H9 (cell line): ENCODE data around the gene SERPIND1. TPM values are rescaled to one million over a fixed set of nuclear protein-coding genes. Genes with fewer than 3 reads are reported as not detected.

Experiments used
- DNase-seq: peaks from one replicate; pipeline ENCODE4 v3.0.0-alpha.2; 2017
- H2AFZ ChIP-seq: one replicate; pipeline ENCODE4 v1.6.1; 2013; ENCODE audit warnings: mild to moderate bottlenecking, low read length, control low read depth, moderate library complexity
- H2AK5ac ChIP-seq: 2 replicates; pipeline ENCODE4 v1.6.1; 2013; ENCODE audit warnings: low read length, control low read depth, mixed read lengths; ENCODE audit not compliant: insufficient read length
- H2BK120ac ChIP-seq: one replicate; pipeline ENCODE4 v1.6.1; 2013; ENCODE audit warnings: low read depth, mild to moderate bottlenecking, low read length, control low read depth, inconsistent platforms; ENCODE audit not compliant: poor library complexity, severe bottlenecking
- H2BK12ac ChIP-seq: 2 replicates; pipeline ENCODE4 v1.6.1; 2013; ENCODE audit warnings: low read length, control low read depth, mixed read lengths, low read depth; ENCODE audit not compliant: insufficient read length
- H2BK15ac ChIP-seq: 2 replicates; pipeline ENCODE4 v1.6.1; 2013; ENCODE audit warnings: low read depth, low read length, control low read depth
- H2BK20ac ChIP-seq: one replicate; pipeline ENCODE4 v1.6.1; 2013; ENCODE audit warnings: low read depth, mild to moderate bottlenecking, low read length, control low read depth, inconsistent platforms; ENCODE audit not compliant: poor library complexity, severe bottlenecking
- H2BK5ac ChIP-seq: 2 replicates; pipeline ENCODE4 v1.6.1; 2013; ENCODE audit warnings: low read length, control low read depth, mixed read lengths; ENCODE audit not compliant: insufficient read length
- H3K14ac ChIP-seq: 2 replicates; pipeline ENCODE4 v1.6.1; 2013; ENCODE audit warnings: low read length, control low read depth; ENCODE audit not compliant: insufficient read depth
- H3K18ac ChIP-seq: 2 replicates; pipeline ENCODE4 v1.6.1; 2013; ENCODE audit warnings: low read depth, mild to moderate bottlenecking, mixed read lengths, low read length, control low read depth; ENCODE audit not compliant: insufficient read length
- H3K23ac ChIP-seq: 2 replicates; pipeline ENCODE4 v1.6.1; 2013; ENCODE audit warnings: low read length, control low read depth, mixed read lengths, low read depth; ENCODE audit not compliant: insufficient read length
- H3K23me2 ChIP-seq: 2 replicates; pipeline ENCODE4 v1.6.1; 2013; ENCODE audit warnings: low read depth, mild to moderate bottlenecking, mixed read lengths, low read length, control low read depth; ENCODE audit not compliant: insufficient read length, poor library complexity, severe bottlenecking
- H3K27ac ChIP-seq: 2 replicates; pipeline ENCODE4 v1.5.1; 2013; ENCODE audit warnings: low read length, control low read depth, mixed read lengths, low read depth; ENCODE audit not compliant: insufficient read length
- H3K27me3 ChIP-seq: 2 replicates; pipeline ENCODE4 v1.6.1; 2013; ENCODE audit warnings: low read length, control low read depth, inconsistent platforms; ENCODE audit not compliant: insufficient read depth
- H3K4ac ChIP-seq: 2 replicates; pipeline ENCODE4 v1.6.1; 2013; ENCODE audit warnings: low read depth, mild to moderate bottlenecking, control low read depth, inconsistent platforms, low read length, moderate library complexity
- H3K4me1 ChIP-seq: 2 replicates; pipeline ENCODE4 v1.6.1; 2013; ENCODE audit warnings: low read length, control low read depth, inconsistent platforms; ENCODE audit not compliant: insufficient read depth
- H3K4me2 ChIP-seq: 2 replicates; pipeline ENCODE4 v1.6.1; 2013; ENCODE audit warnings: low read length, control low read depth, mixed read lengths; ENCODE audit not compliant: insufficient read length, insufficient read depth
- H3K56ac ChIP-seq: 2 replicates; pipeline ENCODE4 v1.6.1; 2013; ENCODE audit warnings: low read depth, mild to moderate bottlenecking, mixed read lengths, low read length, control low read depth; ENCODE audit not compliant: insufficient read length
- H3K79me1 ChIP-seq: 2 replicates; pipeline ENCODE4 v1.6.1; 2013; ENCODE audit warnings: low read depth, mild to moderate bottlenecking, moderate library complexity, low read length, control low read depth, inconsistent platforms; ENCODE audit not compliant: insufficient read depth, poor library complexity, severe bottlenecking
- H3K79me2 ChIP-seq: 2 replicates; pipeline ENCODE4 v1.6.1; 2013; ENCODE audit warnings: low read length, control low read depth, inconsistent platforms; ENCODE audit not compliant: insufficient read depth
- H3K9ac ChIP-seq: 2 replicates; pipeline ENCODE4 v1.6.1; 2013; ENCODE audit warnings: low read length, control low read depth, mixed read lengths; ENCODE audit not compliant: insufficient read length; ENCODE audit errors: extremely low read depth
- H3K9me3 ChIP-seq: one replicate; pipeline ENCODE4 v1.6.1; 2013; ENCODE audit warnings: low read depth, low read length, inconsistent platforms; ENCODE audit not compliant: control insufficient read depth
- H3T11ph ChIP-seq: one replicate; pipeline ENCODE4 v1.6.1; 2013; ENCODE audit warnings: mild to moderate bottlenecking, low read length, control low read depth, inconsistent platforms
- H4K20me1 ChIP-seq: one replicate; pipeline ENCODE4 v1.6.1; 2013; ENCODE audit not compliant: control insufficient read depth, insufficient read length, insufficient read depth
- H4K5ac ChIP-seq: 2 replicates; pipeline ENCODE4 v1.6.1; 2013; ENCODE audit warnings: low read depth, mild to moderate bottlenecking, mixed read lengths, low read length, control low read depth; ENCODE audit not compliant: insufficient read length
- H4K8ac ChIP-seq: replicated peaks from 2 replicates; pipeline ENCODE4 v1.6.1; 2013; ENCODE audit warnings: low read length, control low read depth, mixed read lengths, low read depth; ENCODE audit not compliant: insufficient read length
- H4K91ac ChIP-seq: 2 replicates; pipeline ENCODE4 v1.6.1; 2013; ENCODE audit warnings: low read depth, mild to moderate bottlenecking, moderate library complexity, mixed read lengths, low read length, control low read depth; ENCODE audit not compliant: insufficient read length
- H3K27ac Mint-ChIP-seq, 3 experiments: 2 replicates in 2 of 3; 3 replicates in 1 of 3; pipeline ENCODE4 v1.8.0; 2020 to 2021; ENCODE audit warnings: mixed read lengths in 3 of 3, mild to moderate bottlenecking in 1 of 3, moderate library complexity in 1 of 3
- H3K27me3 Mint-ChIP-seq: 2 replicates; pipeline ENCODE4 v1.8.0; 2021; ENCODE audit warnings: low read depth, mild to moderate bottlenecking, moderate library complexity, mixed read lengths
- H3K36me3 Mint-ChIP-seq, 3 experiments: 2 replicates in 2 of 3; 3 replicates in 1 of 3; pipeline ENCODE4 v1.8.0; 2020 to 2021; ENCODE audit warnings: low read depth in 3 of 3, mixed read lengths in 3 of 3; ENCODE audit not compliant: insufficient read depth in 1 of 3
- H3K4me1 Mint-ChIP-seq, 2 experiments: 2 replicates each; pipeline ENCODE4 v1.8.0; 2020; ENCODE audit warnings: mixed read lengths in 2 of 2
- H3K4me3 Mint-ChIP-seq, 2 experiments: 2 replicates in 1 of 2; 3 replicates in 1 of 2; pipeline ENCODE4 v1.8.0; 2020 to 2021; ENCODE audit warnings: mild to moderate bottlenecking in 2 of 2, mixed read lengths in 2 of 2, moderate library complexity in 1 of 2
- H3K9me3 Mint-ChIP-seq, 2 experiments: 2 replicates in 1 of 2; 3 replicates in 1 of 2; pipeline ENCODE4 v1.8.0; 2020; ENCODE audit warnings: mild to moderate bottlenecking in 2 of 2, mixed read lengths in 2 of 2, moderate library complexity in 1 of 2
- CTCF ChIP-seq: fragments of 200-600 bp; sonication (generic); conservative IDR thresholded peaks from 3 replicates; pipeline ENCODE4 v1.8.0; 2021; ENCODE audit warnings: antibody characterized with exemption, mild to moderate bottlenecking
- WGBS: extraction: QIAGEN DNeasy Blood & Tissue Kit; methylation state at CpG from one replicate; pipeline ENCODE4 v1.1.7; 2013; ENCODE audit warnings: missing lambda C conversion rate, low lambda C conversion rate, mixed read lengths; ENCODE audit not compliant: insufficient read length; ENCODE audit errors: extremely low coverage; 5-methylcytosine and 5-hydroxymethylcytosine counted together
- total RNA-seq: library from RNA; stranded (reverse); gene quantifications from 2 replicates; pipeline ENCODE4 v1.2.1, GENCODE V29; 2021

The SERPIND1 gene
- total RNA-seq, 1 experiment from 2014 or later: not detected

GRCh38 chr22:20834206-20834605, 60.3 kb downstream of the SERPIND1 start:
- no CpG with 5 or more reads among the region's 3 CpGs for WGBS
- no peaks in the 10 kb centered on the region for H3K79me2 ChIP-seq

More at GRCh38 chr22:20834206-20834605, 60.3 kb downstream of the SERPIND1 start:
- Histone ChIP-seq H2AFZ (no peak overlapping the region), H2BK5ac (no peak overlapping the region), H2BK120ac (no peak overlapping the region), H3K4me2 (no peak overlapping the region), H2BK15ac (no peak overlapping the region), H2BK12ac (no peak overlapping the region), H3K23ac (no peak overlapping the region), H3K27ac (no peak overlapping the region), H4K91ac (no peak overlapping the region), H3K79me1 (no peaks in the 10 kb centered on the region), H2BK20ac (no peak overlapping the region), H3K4ac (no peak overlapping the region), H3K56ac (no peak overlapping the region), H3K4me1 (no peaks in the 10 kb centered on the region), H3K23me2 (no peaks in the 10 kb centered on the region), H4K20me1 (no peaks in the 10 kb centered on the region), H3K9ac (no peak overlapping the region), H3K14ac (no peak overlapping the region), H4K5ac (no peak overlapping the region), H3K27me3 (no peaks in the 10 kb centered on the region), H3K9me3 (no peaks in the 10 kb centered on the region), H3T11ph (no peak overlapping the region), H4K8ac (no peak overlapping the region), H3K18ac (no peak overlapping the region), H2AK5ac (no peak overlapping the region)
- TF ChIP-seq CTCF: no peak
- no peak overlapping the region for H3K27ac Mint-ChIP-seq
- no peaks in the 10 kb centered on the region for H3K27me3 Mint-ChIP-seq
- no peak for DNase-seq
- H3K4me3 Mint-ChIP-seq: no peak overlapping the region
- H3K9me3 Mint-ChIP-seq: no peaks in the 10 kb centered on the region
- H3K36me3 Mint-ChIP-seq: peaks cover 0 to 48% (median 7%) of the 10 kb centered on the region in 3 experiments; a peak in 5 of 7 replicates
- no peaks in the 10 kb centered on the region for H3K4me1 Mint-ChIP-seq
